Measurements from ENCODE around the gene LY86. TPM values are rescaled to one million over a fixed set of nuclear protein-coding genes. Genes with fewer than 3 reads are reported as not detected.
A peak's percentile ranks its signal among the peaks of the same experiment; 100 is the strongest.

Gene LY86
- 1 to 10 TPM; 1.3 to 2.1 TPM for total RNA-seq
- 21.1 TPM for polyA plus RNA-seq (2013, experiment 1 of 2)
- 7.6 TPM for polyA plus RNA-seq (2013, experiment 2 of 2)
- total RNA-seq, result 0 to 6.1 (median 0.33) reads per million in 172 experiments

DNA sequence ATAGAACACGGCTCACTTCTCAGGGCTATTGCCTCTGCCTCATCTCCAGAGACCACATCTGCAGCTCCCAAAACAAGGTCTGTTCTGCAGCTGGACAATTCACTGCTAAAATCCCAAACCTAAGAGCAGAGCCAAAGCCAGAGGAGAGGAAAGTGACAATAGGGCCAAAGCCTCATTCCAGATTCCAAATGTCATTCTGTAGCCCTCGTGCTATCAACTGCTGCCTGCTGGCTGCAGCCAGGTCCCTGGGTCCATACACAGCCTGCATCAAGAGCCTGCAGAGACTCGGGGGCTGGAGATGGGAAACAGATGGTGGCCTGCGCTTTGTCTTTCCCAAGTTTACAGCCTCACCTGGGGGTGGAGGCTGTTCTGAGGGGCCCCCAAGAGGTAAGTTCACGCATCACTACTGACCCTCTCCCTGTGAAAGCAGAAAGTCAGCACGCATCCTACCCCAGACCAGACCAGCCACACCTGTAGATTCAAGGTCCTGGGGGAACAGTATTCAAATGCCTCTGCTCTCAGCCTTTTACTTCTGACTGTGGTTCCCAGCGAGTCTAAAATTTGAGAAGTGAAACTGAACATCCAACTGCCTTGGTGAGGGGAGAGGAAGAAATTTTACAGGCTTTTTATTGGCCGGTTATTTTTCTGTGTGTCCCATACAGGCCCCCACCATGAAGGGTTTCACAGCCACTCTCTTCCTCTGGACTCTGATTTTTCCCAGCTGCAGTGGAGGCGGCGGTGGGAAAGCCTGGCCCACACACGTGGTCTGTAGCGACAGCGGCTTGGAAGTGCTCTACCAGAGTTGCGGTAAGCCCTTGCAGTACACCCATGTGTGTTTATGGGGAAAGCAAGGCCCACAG is at the start of gene LY86:
LY86 (plus strand) TSS at position 657 of the 860 bp plus-strand sequence; CDS start at position 672, 15 bp downstream.
- peak within 1 kb of the TSS; percentile 34 for H3K4me3 ChIP-seq (ENCODE audit: low read length)
- Mint-ChIP-seq H3K4me3 (peak within 1 kb of the TSS; percentile 84), H3K36me3 (ENCODE audit: low read depth) (no peaks in the 10 kb centered on the region), H3K9me3 (no peaks in the 10 kb centered on the region), H3K27me3 (no peaks in the 10 kb centered on the region), H3K4me1 (ENCODE audit: low read depth) (peaks cover 87% of the 10 kb centered on the region), H3K27ac (peak within 1 kb of the TSS; percentile 95)
- peaks cover 49% of the 10 kb centered on the region for H3K4me1 ChIP-seq (ENCODE audit: insufficient read depth, low read length)
- peak within 1 kb of the TSS; percentile 7 to 39 for H3K27ac ChIP-seq (ENCODE audit: low read depth in 1 of 2, low read length in 2 of 2)
- H3K9me3 ChIP-seq (ENCODE audit: control insufficient read depth in 1 of 2, insufficient read depth in 1 of 2, low read length in 2 of 2), result no peaks in the 10 kb centered on the region
- H3K27me3 ChIP-seq (ENCODE audit: control insufficient read depth in 1 of 2, insufficient read depth in 2 of 2, low read length in 2 of 2), result no peaks in the 10 kb centered on the region
- TF ChIP-seq, protein P1, sequence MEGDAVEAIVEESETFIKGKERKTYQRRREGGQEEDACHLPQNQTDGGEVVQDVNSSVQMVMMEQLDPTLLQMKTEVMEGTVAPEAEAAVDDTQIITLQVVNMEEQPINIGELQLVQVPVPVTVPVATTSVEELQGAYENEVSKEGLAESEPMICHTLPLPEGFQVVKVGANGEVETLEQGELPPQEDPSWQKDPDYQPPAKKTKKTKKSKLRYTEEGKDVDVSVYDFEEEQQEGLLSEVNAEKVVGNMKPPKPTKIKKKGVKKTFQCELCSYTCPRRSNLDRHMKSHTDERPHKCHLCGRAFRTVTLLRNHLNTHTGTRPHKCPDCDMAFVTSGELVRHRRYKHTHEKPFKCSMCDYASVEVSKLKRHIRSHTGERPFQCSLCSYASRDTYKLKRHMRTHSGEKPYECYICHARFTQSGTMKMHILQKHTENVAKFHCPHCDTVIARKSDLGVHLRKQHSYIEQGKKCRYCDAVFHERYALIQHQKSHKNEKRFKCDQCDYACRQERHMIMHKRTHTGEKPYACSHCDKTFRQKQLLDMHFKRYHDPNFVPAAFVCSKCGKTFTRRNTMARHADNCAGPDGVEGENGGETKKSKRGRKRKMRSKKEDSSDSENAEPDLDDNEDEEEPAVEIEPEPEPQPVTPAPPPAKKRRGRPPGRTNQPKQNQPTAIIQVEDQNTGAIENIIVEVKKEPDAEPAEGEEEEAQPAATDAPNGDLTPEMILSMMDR (IDR thresholded peaks at IDR 0.05), result no peak
- ATAC-seq (ENCODE audit: poor library complexity), result peak; percentile 59
- ChIA-PET CTCF (no interaction called here), POLR2A (interaction anchor here (0.6 to 5.6 kb wide), 5 partner anchors 8 to 1305 kb away, joined by 3 to 70 read pairs (median 3); no protein-coding TSS in a partner anchor)
- peak in 5 of 14 experiments; percentile 5 to 48 (median 25) for DNase-seq
- H3K36me3 ChIP-seq (ENCODE audit: insufficient read depth, low read length), result no peaks in the 10 kb centered on the region
- intact Hi-C loops (cut with DNase I, micrococcal nuclease), result loop anchor here in 1 of 2 experiments (2.0 kb wide), 1 partner anchor 27 kb away; no protein-coding TSS in a partner anchor

DNA sequence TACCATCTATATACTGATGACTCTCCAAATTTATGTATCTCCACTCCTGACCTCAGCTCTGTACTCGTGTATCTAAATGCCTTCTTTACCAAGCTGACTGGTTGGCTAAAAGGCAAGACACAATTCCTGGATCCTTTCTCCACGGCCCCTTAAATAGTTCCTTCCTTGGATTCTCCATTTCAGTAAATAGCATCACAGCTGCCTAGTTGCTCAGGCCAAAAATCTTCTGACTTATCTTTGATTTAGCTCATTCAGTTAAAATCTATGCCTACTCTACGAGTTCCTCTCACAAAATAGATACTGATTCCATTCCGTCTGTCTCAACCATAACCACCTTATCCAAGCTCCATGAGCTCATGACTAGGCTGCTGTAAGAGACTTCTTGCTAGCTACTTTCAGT is 49.5 kb upstream of the LY86 start:
- TF ChIP-seq, protein P1 (IDR thresholded peaks at IDR 0.05), result no peak
- Mint-ChIP-seq H3K36me3 (ENCODE audit: low read depth) (no peaks in the 10 kb centered on the region), H3K4me1 (ENCODE audit: low read depth) (peaks cover 12% of the 10 kb centered on the region), H3K27me3 (peaks cover 36% of the 10 kb centered on the region), H3K9me3 (no peaks in the 10 kb centered on the region), H3K27ac (no peak overlapping the region), H3K4me3 (no peak overlapping the region)
- ChIA-PET POLR2A (no interaction called here), CTCF (no interaction called here)
- H3K4me1 ChIP-seq (ENCODE audit: insufficient read depth, low read length), result no peaks in the 10 kb centered on the region
- DNase-seq (no peak), ATAC-seq (ENCODE audit: poor library complexity) (no peak)
- H3K4me3 ChIP-seq (ENCODE audit: low read length), result no peak overlapping the region
- peaks cover 0 to 7% of the 10 kb centered on the region in 2 experiments for H3K9me3 ChIP-seq (ENCODE audit: control insufficient read depth in 1 of 2, insufficient read depth in 1 of 2, low read length in 2 of 2)
- H3K27me3 ChIP-seq (ENCODE audit: control insufficient read depth in 1 of 2, insufficient read depth in 2 of 2, low read length in 2 of 2), result peaks cover 7 to 8% of the 10 kb centered on the region in 2 experiments
- H3K27ac ChIP-seq (ENCODE audit: low read depth in 1 of 2, low read length in 2 of 2), result no peak overlapping the region
- intact Hi-C loops (cut with DNase I, micrococcal nuclease), result no loop called here
- no peaks in the 10 kb centered on the region for H3K36me3 ChIP-seq (ENCODE audit: insufficient read depth, low read length)

DNA sequence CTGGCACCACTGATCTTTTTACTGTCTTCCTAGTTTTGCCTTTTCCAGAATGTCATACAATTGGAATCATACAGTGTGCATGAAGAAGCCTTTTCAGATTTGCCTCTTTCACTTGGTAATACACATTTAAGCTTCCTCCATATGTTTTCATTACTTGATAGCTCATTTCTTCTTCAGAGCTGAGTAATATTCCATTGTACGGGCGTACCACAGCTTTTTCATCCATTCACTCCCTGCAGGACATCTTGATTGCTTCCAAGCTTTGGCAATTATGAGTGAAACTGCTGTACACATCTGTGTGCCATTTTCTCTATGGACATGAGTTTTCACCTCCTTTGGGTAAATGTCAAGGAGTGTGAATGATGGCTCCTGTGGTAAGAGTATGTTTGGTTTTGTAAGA is 46.2 kb upstream of the LY86 start:
- H3K4me3 Mint-ChIP-seq, result no peak overlapping the region
- no peak for DNase-seq
- Histone ChIP-seq H3K36me3 (ENCODE audit: insufficient read depth, low read length) (no peaks in the 10 kb centered on the region), H3K27ac (ENCODE audit: low read depth in 1 of 2, low read length in 2 of 2) (no peak overlapping the region), H3K4me1 (ENCODE audit: insufficient read depth, low read length) (peaks cover 13% of the 10 kb centered on the region), H3K9me3 (ENCODE audit: control insufficient read depth in 1 of 2, insufficient read depth in 1 of 2, low read length in 2 of 2) (peaks cover 0 to 24% of the 10 kb centered on the region in 2 experiments), H3K4me3 (ENCODE audit: low read length) (no peak overlapping the region), H3K27me3 (ENCODE audit: control insufficient read depth in 1 of 2, insufficient read depth in 2 of 2, low read length in 2 of 2) (peaks cover 29 to 33% of the 10 kb centered on the region in 2 experiments)
- ATAC-seq (ENCODE audit: poor library complexity), result no peak
- H3K36me3 Mint-ChIP-seq (ENCODE audit: low read depth), result no peaks in the 10 kb centered on the region
- POLR2A ChIA-PET, result no interaction called here
- intact Hi-C loops (cut with DNase I, micrococcal nuclease), result loop anchor here in 1 of 2 experiments (10.0 kb wide), 1 partner anchor 228 kb away; no protein-coding TSS in a partner anchor
- no peaks in the 10 kb centered on the region for H3K9me3 Mint-ChIP-seq
- peaks cover 17% of the 10 kb centered on the region for H3K4me1 Mint-ChIP-seq (ENCODE audit: low read depth)
- TF ChIP-seq, protein P1 (IDR thresholded peaks at IDR 0.05), result no peak
- CTCF ChIA-PET, result no interaction called here
- H3K27ac Mint-ChIP-seq, result no peak overlapping the region
- H3K27me3 Mint-ChIP-seq, result peaks cover 54% of the 10 kb centered on the region
